Liver (tissue), 9 donors: Measurements from ENCODE around the gene TRAPPC12. TPM values are rescaled to one million over a fixed set of nuclear protein-coding genes. Genes with fewer than 3 reads are reported as not detected.

Experiments
- DNase-seq: peaks from one replicate; pipeline ENCODE4 v3.0.0-alpha.2; 2017; ENCODE audit warnings: low spot score
- H3K27ac ChIP-seq, 2 donors: one replicate each; pipeline ENCODE4 v1.7.0; 2013; ENCODE audit warnings: inconsistent platforms in 2 of 2, low read length in 2 of 2, control low read depth in 1 of 2, low read depth in 1 of 2, mild to moderate bottlenecking in 1 of 2
- H3K27me3 ChIP-seq, 4 donors: one replicate each; pipeline versions ENCODE4 v1.6.1 to v1.7.0; 2013; ENCODE audit warnings: low read length in 3 of 4, inconsistent platforms in 1 of 4, mild to moderate bottlenecking in 1 of 4, moderate library complexity in 1 of 4; ENCODE audit not compliant: control insufficient read depth in 4 of 4, insufficient read depth in 4 of 4
- H3K36me3 ChIP-seq, 4 donors: one replicate each; pipeline versions ENCODE4 v1.6.1 to v1.7.0; 2013; ENCODE audit warnings: low read length in 3 of 4, mild to moderate bottlenecking in 3 of 4, low read depth in 1 of 4, moderate library complexity in 1 of 4; ENCODE audit not compliant: control insufficient read depth in 4 of 4, insufficient read depth in 3 of 4
- H3K4me1 ChIP-seq, 4 donors: one replicate each; pipeline versions ENCODE4 v1.6.1 to v1.7.0; 2013; ENCODE audit warnings: low read length in 3 of 4, mild to moderate bottlenecking in 3 of 4, moderate library complexity in 1 of 4; ENCODE audit not compliant: control insufficient read depth in 4 of 4, insufficient read depth in 4 of 4
- H3K4me3 ChIP-seq, 3 donors: one replicate each; pipeline versions ENCODE4 v1.6.1 to v1.7.0; 2013; ENCODE audit warnings: low read length in 3 of 3, control low read depth in 1 of 3, low read depth in 1 of 3, mild to moderate bottlenecking in 1 of 3
- H3K9ac ChIP-seq, 2 donors: one replicate each; pipeline ENCODE4 v1.7.0; 2013; ENCODE audit warnings: low read length in 2 of 2, mild to moderate bottlenecking in 2 of 2, moderate library complexity in 2 of 2, control low read depth in 1 of 2, low read depth in 1 of 2
- H3K9me3 ChIP-seq, 4 donors: one replicate each; pipeline versions ENCODE4 v1.6.1 to v1.7.0; 2013; ENCODE audit warnings: low read length in 3 of 4; ENCODE audit not compliant: control insufficient read depth in 4 of 4
- ATF3 ChIP-seq: IDR thresholded peaks from 2 replicates; pipeline ENCODE4 v1.6.1; 2016; ENCODE audit warnings: antibody characterized with exemption
- CTCF ChIP-seq: fragments of 150-350 bp; IDR thresholded peaks from 2 replicates; pipeline ENCODE4 v1.5.1; 2017; ENCODE audit warnings: improper control_type of control experiment, low read depth, low read length; ENCODE audit not compliant: missing input control
- EGR1 ChIP-seq, 2 donors: IDR thresholded peaks; 2 replicates each; pipeline ENCODE4 v1.6.1; 2016 to 2018; ENCODE audit warnings: antibody characterized with exemption in 2 of 2, low read depth in 2 of 2
- FOXA1 ChIP-seq: IDR thresholded peaks from 2 replicates; pipeline ENCODE4 v1.6.1; 2016; ENCODE audit warnings: antibody characterized with exemption
- FOXA2 ChIP-seq: IDR thresholded peaks from 2 replicates; pipeline ENCODE4 v1.6.1; 2016; ENCODE audit warnings: antibody characterized with exemption
- GABPA ChIP-seq, 2 donors: IDR thresholded peaks in 1 of 2; conservative IDR thresholded peaks in 1 of 2; 2 replicates each; pipeline ENCODE4 v1.6.1; 2016; ENCODE audit warnings: antibody characterized with exemption in 2 of 2, mild to moderate bottlenecking in 1 of 2, moderate library complexity in 1 of 2
- HNF4A ChIP-seq, 2 donors: conservative IDR thresholded peaks; 2 replicates each; pipeline ENCODE4 v1.6.1; 2016; ENCODE audit warnings: antibody characterized with exemption in 2 of 2, mild to moderate bottlenecking in 2 of 2
- HNF4G ChIP-seq: IDR thresholded peaks from 2 replicates; pipeline ENCODE4 v1.6.1; 2016; ENCODE audit warnings: antibody characterized with exemption
- JUND ChIP-seq, 2 donors: IDR thresholded peaks; 2 replicates each; pipeline ENCODE4 v1.6.1; 2016; ENCODE audit warnings: antibody characterized with exemption in 2 of 2
- MAX ChIP-seq: IDR thresholded peaks from 2 replicates; pipeline ENCODE4 v1.6.1; 2016; ENCODE audit warnings: antibody characterized with exemption
- NR2F2 ChIP-seq: IDR thresholded peaks from 2 replicates; pipeline ENCODE4 v1.6.1; 2016; ENCODE audit warnings: antibody characterized with exemption
- RAD21 ChIP-seq, 2 donors: IDR thresholded peaks; 2 replicates each; pipeline ENCODE4 v1.6.1; 2016; ENCODE audit warnings: antibody characterized with exemption in 2 of 2, mild to moderate bottlenecking in 2 of 2
- REST ChIP-seq: IDR thresholded peaks from 2 replicates; pipeline ENCODE4 v1.6.1; 2016; ENCODE audit warnings: antibody characterized with exemption, mild to moderate bottlenecking
- RXRA ChIP-seq, 2 donors: IDR thresholded peaks; 2 replicates each; pipeline ENCODE4 v1.6.1; 2017 to 2018; ENCODE audit warnings: antibody characterized with exemption in 2 of 2, mild to moderate bottlenecking in 1 of 2
- SP1 ChIP-seq: IDR thresholded peaks from 2 replicates; pipeline ENCODE4 v1.6.1; 2018; ENCODE audit warnings: antibody characterized with exemption, mild to moderate bottlenecking
- TAF1 ChIP-seq: conservative IDR thresholded peaks from 2 replicates; pipeline ENCODE4 v1.6.1; 2016; ENCODE audit warnings: antibody characterized with exemption, mild to moderate bottlenecking
- YY1 ChIP-seq: IDR thresholded peaks from 2 replicates; pipeline ENCODE4 v1.6.1; 2016; ENCODE audit warnings: antibody characterized with exemption, mild to moderate bottlenecking
- ZBTB33 ChIP-seq: IDR thresholded peaks from 2 replicates; pipeline ENCODE4 v1.6.1; 2016; ENCODE audit warnings: antibody characterized with exemption
- WGBS: extraction: QIAGEN DNeasy Blood & Tissue Kit; methylation state at CpG from one replicate; pipeline ENCODE4 v1.1.7; 2013; 5-methylcytosine and 5-hydroxymethylcytosine counted together
- polyA plus RNA-seq, 2 donors: library from polyadenylated mRNA; stranded (reverse) in 1 of 2; unstranded in 1 of 2; fragments of 200-250 nt in 1 of 2; fragments of >200 nt in 1 of 2; fragmentation: Nextera tagmentation in 1 of 2; extraction: Ambion mirVana in 1 of 2; gene quantifications; one replicate each; pipeline versions ENCODE4 v1.2.1 to v1.2.3, GENCODE V29; 2013 to 2015
- total RNA-seq, 2 donors: library from RNA; depleted of rRNA; stranded (reverse); fragments of >200 nt; gene quantifications; one replicate each; pipeline ENCODE4 v1.2.3, GENCODE V29; 2014
- donor health status: healthy.
- donor health status: healthy.
- donor health status: healthy.
- donor health status: healthy.
- donor health status: healthy.

The TRAPPC12 gene
- total and polyA plus RNA-seq, 4 donors, result 30.2 to 60.9 (median 39.7) TPM

GRCh38 chr2:3481736-3482362 is 102.4 kb downstream of the TRAPPC12 start (continued):
- TF ChIP-seq FOXA2 (no peak), EGR1 (IDR thresholded peaks at IDR 0.05; ENCODE audit: low read depth in 2 of 2) (no peak), NR2F2 (no peak), SP1 (no peak), TAF1 (no peak), HNF4G (no peak), HNF4A (conservative IDR thresholded peaks at IDR 0.05) (no peak), JUND (IDR thresholded peaks at IDR 0.05) (no peak), FOXA1 (no peak), ZBTB33 (no peak), ATF3 (no peak), GABPA (IDR thresholded peaks at IDR 0.05 in 1 of 2, conservative IDR thresholded peaks at IDR 0.05 in 1 of 2) (no peak)

- H3K36me3 ChIP-seq, result peaks cover 0 to 16% (median under 1%) of the 10 kb centered on the region in 4 donors
- H3K27me3 ChIP-seq, result no peaks in the 10 kb centered on the region
- WGBS, result 97% methylated on average over 20 of the region's 20 CpGs
These were observed 102.9 kb downstream of the TRAPPC12 start for GRCh38 chr2:3482363-3482821.

More at GRCh38 chr2:3482363-3482821, 102.9 kb downstream of the TRAPPC12 start:
- Histone ChIP-seq H3K9me3 (no peaks in the 10 kb centered on the region), H3K27ac (no peak overlapping the region), H3K9ac (no peak overlapping the region), H3K4me3 (no peak overlapping the region), H3K4me1 (peaks cover 0 to 10% (median 9%) of the 10 kb centered on the region in 4 donors)
- TF ChIP-seq CTCF (no peak), NR2F2 (no peak), MAX (no peak), RXRA (IDR thresholded peaks at IDR 0.05) (no peak), EGR1 (IDR thresholded peaks at IDR 0.05; ENCODE audit: low read depth in 2 of 2) (no peak), HNF4A (conservative IDR thresholded peaks at IDR 0.05) (no peak), RAD21 (IDR thresholded peaks at IDR 0.05) (no peak), SP1 (no peak), HNF4G (no peak), REST (no peak), ZBTB33 (no peak), FOXA2 (no peak), GABPA (IDR thresholded peaks at IDR 0.05 in 1 of 2, conservative IDR thresholded peaks at IDR 0.05 in 1 of 2) (no peak), FOXA1 (no peak), ATF3 (no peak), TAF1 (no peak), YY1 (no peak), JUND (IDR thresholded peaks at IDR 0.05) (no peak)
- DNase-seq, result no peak
